ENCODE measurements around the gene DIRAS1.
"Not testable (repeated sequence)": the region's sequence is repeated elsewhere in the genome, so short reads cannot be mapped to it uniquely, and the experiment has no call there.

Gene DIRAS1

GRCh38 chr19:2716275-2716650, 4.9 kb downstream of the DIRAS1 start:
- Histone ChIP-seq H3K36me3 (ENCODE audit: insufficient read depth, low read length) (no peaks in the 10 kb centered on the region), H3K9ac (ENCODE audit: low read depth, low read length) (no peak overlapping the region), H3K9me3 (ENCODE audit: control insufficient read depth, insufficient read depth, low read length) (no peaks in the 10 kb centered on the region; the same call in none of the 2 replicates), H3K4me1 (ENCODE audit: insufficient read depth, low read length) (no peaks in the 10 kb centered on the region)

DNA sequence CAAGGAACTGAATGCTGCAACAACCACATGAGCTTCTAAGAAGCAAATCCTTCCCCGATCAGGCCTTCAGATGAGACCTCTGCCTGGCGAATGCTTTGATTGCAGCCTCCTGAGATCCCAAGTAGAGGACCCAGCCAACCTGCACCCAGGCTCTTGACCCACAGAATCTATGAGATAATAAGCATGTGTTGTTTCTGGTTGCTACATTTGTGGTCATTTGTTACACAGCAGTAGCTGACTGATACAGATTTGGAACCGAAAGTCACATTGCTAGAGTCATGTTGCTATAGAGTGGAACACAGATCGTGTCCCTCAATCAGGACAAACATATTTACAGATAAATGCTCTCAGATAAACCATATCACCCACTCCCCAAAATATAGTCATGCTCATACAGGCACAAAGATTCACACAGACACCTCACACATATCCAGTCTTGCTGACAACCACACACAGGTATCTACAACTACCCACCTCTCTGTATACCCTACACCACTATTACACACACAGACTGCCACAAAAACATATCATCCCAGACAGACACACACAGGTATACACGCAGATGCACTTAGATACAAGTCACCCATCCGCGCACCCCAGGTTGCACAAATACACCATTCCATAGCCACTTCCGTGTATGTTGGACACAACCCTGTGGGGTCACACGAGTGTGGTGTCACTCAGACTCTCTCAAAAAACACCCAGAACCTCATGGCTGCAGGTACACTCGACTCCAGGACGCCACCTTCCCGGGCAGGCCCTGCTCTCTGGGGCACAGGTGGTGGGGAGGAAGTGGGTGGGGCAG, 5.5 kb downstream of the DIRAS1 start:
- Histone ChIP-seq H3K36me3 (ENCODE audit: insufficient read depth, low read length) (no peaks in the 10 kb centered on the region), H3K9ac (ENCODE audit: low read depth, low read length) (no peak overlapping the region), H3K9me3 (ENCODE audit: control insufficient read depth, insufficient read depth, low read length) (no peaks in the 10 kb centered on the region; the same call in none of the 2 replicates), H3K4me1 (ENCODE audit: insufficient read depth, low read length) (no peaks in the 10 kb centered on the region)

GRCh38 chr19:2714531-2715269, 6.5 kb downstream of the DIRAS1 start:
- H3K9ac ChIP-seq (ENCODE audit: low read depth, low read length) = no peak overlapping the region
- no peaks in the 10 kb centered on the region for H3K4me1 ChIP-seq (ENCODE audit: insufficient read depth, low read length)
- no peaks in the 10 kb centered on the region; the same call in none of the 2 replicates for H3K9me3 ChIP-seq (ENCODE audit: control insufficient read depth, insufficient read depth, low read length)
- H3K36me3 ChIP-seq (ENCODE audit: insufficient read depth, low read length) = no peaks in the 10 kb centered on the region

GRCh38 chr19:2714102-2714501, 7.1 kb downstream of the DIRAS1 start:
- not testable (repeated sequence) for H3K9ac ChIP-seq (ENCODE audit: low read depth, low read length); H3K9me3 ChIP-seq (ENCODE audit: control insufficient read depth, insufficient read depth, low read length); H3K36me3 ChIP-seq (ENCODE audit: insufficient read depth, low read length); H3K4me1 ChIP-seq (ENCODE audit: insufficient read depth, low read length)

GRCh38 chr19:2713170-2713569, 8.0 kb downstream of the DIRAS1 start:
- H3K4me1 ChIP-seq (ENCODE audit: insufficient read depth, low read length); H3K9me3 ChIP-seq (ENCODE audit: control insufficient read depth, insufficient read depth, low read length); H3K9ac ChIP-seq (ENCODE audit: low read depth, low read length); H3K36me3 ChIP-seq (ENCODE audit: insufficient read depth, low read length): not testable (repeated sequence)

DNA sequence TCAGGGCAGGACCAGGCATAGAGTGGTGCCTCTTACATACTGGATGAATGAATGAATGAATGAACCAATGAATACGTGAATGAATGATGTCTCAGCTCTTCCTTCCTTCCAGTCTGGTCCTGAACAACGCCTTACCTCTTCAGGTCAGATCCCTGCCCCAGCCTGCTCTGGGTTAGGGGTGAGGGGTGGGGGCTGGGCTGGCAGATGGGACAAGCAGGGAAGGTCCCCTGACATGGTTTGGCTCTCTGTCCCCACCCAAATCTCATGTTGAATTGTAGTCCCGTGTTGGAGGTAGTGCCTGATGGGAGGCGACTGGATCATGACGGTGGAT, 9.3 kb downstream of the DIRAS1 start:
- Histone ChIP-seq H3K9ac (ENCODE audit: low read depth, low read length) (no peak overlapping the region), H3K36me3 (ENCODE audit: insufficient read depth, low read length) (no peaks in the 10 kb centered on the region), H3K9me3 (ENCODE audit: control insufficient read depth, insufficient read depth, low read length) (no peaks in the 10 kb centered on the region; the same call in none of the 2 replicates), H3K4me1 (ENCODE audit: insufficient read depth, low read length) (no peaks in the 10 kb centered on the region)

GRCh38 chr19:2711172-2711874, 9.8 kb downstream of the DIRAS1 start:
- Histone ChIP-seq H3K9ac (ENCODE audit: low read depth, low read length) (no peak overlapping the region), H3K9me3 (ENCODE audit: control insufficient read depth, insufficient read depth, low read length) (no peaks in the 10 kb centered on the region; the same call in none of the 2 replicates), H3K4me1 (ENCODE audit: insufficient read depth, low read length) (no peaks in the 10 kb centered on the region), H3K36me3 (ENCODE audit: insufficient read depth, low read length) (no peaks in the 10 kb centered on the region)

- Histone ChIP-seq H3K9ac (ENCODE audit: low read depth, low read length) (no peak overlapping the region), H3K4me1 (ENCODE audit: insufficient read depth, low read length) (no peaks in the 10 kb centered on the region), H3K36me3 (ENCODE audit: insufficient read depth, low read length) (no peaks in the 10 kb centered on the region), H3K9me3 (ENCODE audit: control insufficient read depth, insufficient read depth, low read length) (no peaks in the 10 kb centered on the region)
Observed at GRCh38 chr19:2706251-2706650, 14.9 kb downstream of the DIRAS1 start.

GRCh38 chr19:2703691-2704216, 17.4 kb downstream of the DIRAS1 start:
- Histone ChIP-seq H3K9me3 (ENCODE audit: control insufficient read depth, insufficient read depth, low read length) (no peaks in the 10 kb centered on the region), H3K36me3 (ENCODE audit: insufficient read depth, low read length) (no peaks in the 10 kb centered on the region), H3K4me1 (ENCODE audit: insufficient read depth, low read length) (peaks cover 7% of the 10 kb centered on the region), H3K9ac (ENCODE audit: low read depth, low read length) (no peak overlapping the region)

DNA sequence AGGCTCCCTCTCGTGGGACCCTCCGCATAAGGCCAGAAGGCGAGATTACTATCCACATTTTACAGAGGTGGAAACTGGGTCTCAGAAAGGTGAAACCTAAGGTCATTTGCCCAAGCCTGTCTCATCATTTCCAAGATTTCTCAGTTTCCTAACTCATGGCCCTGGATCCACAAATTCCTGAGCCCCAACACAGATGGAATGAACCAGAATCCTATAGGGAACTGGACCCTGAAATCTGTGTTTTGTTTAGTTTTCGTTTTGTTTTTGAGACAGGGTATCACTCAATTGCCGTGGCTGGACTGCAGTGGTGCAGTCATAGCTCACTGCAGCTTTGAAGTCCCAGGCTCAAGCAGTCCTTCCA, 18.1 kb downstream of the DIRAS1 start:
- no peaks in the 10 kb centered on the region for H3K36me3 ChIP-seq (ENCODE audit: insufficient read depth, low read length)
- H3K9me3 ChIP-seq (ENCODE audit: control insufficient read depth, insufficient read depth, low read length) = no peaks in the 10 kb centered on the region
- H3K9ac ChIP-seq (ENCODE audit: low read depth, low read length) = peak overlapping the region; percentile 35
- peaks cover 7% of the 10 kb centered on the region for H3K4me1 ChIP-seq (ENCODE audit: insufficient read depth, low read length)

DNA sequence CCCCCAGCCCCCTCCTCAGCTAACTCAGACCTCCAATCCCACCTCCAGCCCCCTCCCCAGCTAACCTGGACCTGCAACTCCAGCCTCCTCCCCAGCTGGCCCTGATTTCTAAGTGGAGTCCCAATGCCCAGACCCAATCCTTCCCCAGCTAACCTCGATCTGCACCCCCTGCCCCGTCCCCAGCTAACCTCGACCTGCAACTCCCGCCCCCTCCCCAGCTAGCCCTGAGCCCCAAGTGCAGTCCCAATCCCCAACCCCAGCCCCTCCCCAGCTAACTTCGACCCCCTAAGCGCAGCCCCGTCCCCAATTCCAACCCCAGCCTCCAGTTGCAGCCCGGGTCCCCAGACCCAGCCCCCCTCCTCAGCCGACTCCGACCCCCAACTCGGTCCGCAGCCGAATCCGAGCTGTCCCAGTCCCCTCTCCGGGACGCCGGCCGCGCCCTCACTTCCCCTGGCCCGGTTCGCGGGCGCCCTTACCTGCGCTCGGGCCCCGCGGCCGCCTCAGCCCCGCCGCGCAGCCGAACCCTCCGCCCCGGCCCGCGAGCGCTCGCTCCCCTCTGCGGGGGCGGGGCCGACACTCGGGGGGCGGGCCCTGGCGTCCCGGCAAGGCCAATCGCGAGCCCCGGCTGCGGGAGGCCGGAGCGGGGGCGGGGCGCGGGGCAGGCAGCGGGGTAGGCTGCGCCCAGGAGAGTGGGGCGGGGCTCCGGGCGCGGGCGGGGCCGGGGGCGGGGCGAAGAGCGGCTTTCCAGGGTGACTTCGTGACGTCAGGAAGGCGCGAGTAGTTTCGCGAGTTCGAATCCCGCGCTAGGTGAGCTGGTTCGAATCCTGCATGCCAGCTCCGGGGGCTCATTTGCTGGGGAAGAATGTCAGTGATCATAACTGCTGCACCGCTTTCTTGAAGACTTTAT, 18.7 kb downstream of the DIRAS1 start, which contains the start of gene GNG7:
TSS of gene GNG7 (minus strand) at position 525 of the 907 bp plus-strand sequence. CDS start 182,006 bp downstream, outside the sequence.
- Histone ChIP-seq H3K4me1 (ENCODE audit: insufficient read depth, low read length) (peaks cover 7% of the 10 kb centered on the region), H3K36me3 (ENCODE audit: insufficient read depth, low read length) (no peaks in the 10 kb centered on the region), H3K9ac (ENCODE audit: low read depth, low read length) (peak within 1 kb of the TSS; percentile 71), H3K9me3 (ENCODE audit: control insufficient read depth, insufficient read depth, low read length) (no peaks in the 10 kb centered on the region)

DNA sequence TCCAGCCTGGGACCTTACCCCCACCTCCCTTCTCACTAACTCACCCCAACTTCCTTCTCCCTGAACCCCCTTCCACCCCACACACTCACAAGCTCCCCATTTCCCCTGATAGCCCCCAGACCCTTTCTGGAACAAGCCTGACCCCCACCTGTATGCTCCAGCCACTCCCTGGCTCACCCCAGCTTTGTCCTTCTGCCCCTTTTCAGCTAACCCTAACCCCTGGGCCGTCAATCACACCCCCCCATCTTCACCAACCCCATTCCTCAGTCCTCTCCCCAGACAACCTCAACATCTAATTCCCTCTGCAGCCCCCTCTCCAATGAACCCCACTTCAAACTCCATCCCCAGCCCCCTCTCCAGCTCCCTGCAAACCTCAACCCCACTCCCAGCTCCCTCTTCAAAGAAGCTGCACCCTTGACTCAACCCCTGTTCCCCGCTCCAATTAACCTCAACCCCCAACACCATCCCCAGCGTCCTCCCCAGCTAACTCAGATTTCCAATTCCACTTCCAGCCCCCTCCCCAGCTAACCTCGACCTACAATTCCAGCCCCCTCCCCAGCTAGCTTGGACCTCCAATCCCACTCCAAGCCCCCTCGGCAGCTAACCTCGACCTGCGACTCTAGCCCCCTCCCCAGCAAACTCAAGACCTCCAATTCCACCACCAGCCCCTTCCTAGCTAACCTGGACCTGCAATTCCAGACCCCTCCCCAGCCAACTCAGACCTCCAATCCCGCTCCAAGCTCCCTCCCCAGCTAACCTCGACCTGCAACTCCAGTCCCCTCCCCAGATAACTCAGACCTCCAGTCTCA, 19.6 kb downstream of the DIRAS1 start:
- peak overlapping the region; percentile 71; the same call in 1 of the 2 replicates for H3K9ac ChIP-seq (ENCODE audit: low read depth, low read length)
- no peaks in the 10 kb centered on the region for H3K36me3 ChIP-seq (ENCODE audit: insufficient read depth, low read length)
- H3K9me3 ChIP-seq (ENCODE audit: control insufficient read depth, insufficient read depth, low read length) = no peaks in the 10 kb centered on the region
- H3K4me1 ChIP-seq (ENCODE audit: insufficient read depth, low read length) = peaks cover 7% of the 10 kb centered on the region

Data from ES-I3 (cell line).